OCI-LY7 (cell line): ENCODE results near the gene PHACTR2. TPM values are rescaled to one million over a fixed set of nuclear protein-coding genes. Genes with fewer than 3 reads are reported as not detected.

Experiments
- BruUV-seq: library from RNA; stranded (reverse); fragments of 400-500 nt; replicated peaks from 2 replicates; lab custom pipeline; 2021; lab: Mats Ljungman, UMichigan
- CTCF ChIA-PET: fragments of 300-600 bp; sonication (Branson Sonifier 250); formaldehyde crosslinking; loops from one replicate; lab custom pipeline; 2022; ENCODE audit warnings: antibody characterized with exemption; ENCODE audit not compliant: unreplicated experiment; lab: Charles Lee
- POLR2A ChIA-PET: fragments of 300-600 bp; sonication (Branson Sonifier 250); formaldehyde crosslinking; loops from one replicate; lab custom pipeline; 2022; ENCODE audit warnings: antibody characterized with exemption; lab: Charles Lee
- DNase-seq: peaks from one replicate; pipeline ENCODE4 v3.0.0-alpha.2; 2015; ENCODE audit warnings: low spot score
- H2AFZ ChIP-seq: fragments of 200-600 bp; sonication (generic), shearing (Covaris generic); 2 replicates; pipeline ENCODE4 v1.6.1; 2014; ENCODE audit warnings: mild to moderate bottlenecking, antibody characterized with exemption, low read length, moderate library complexity
- H3K27ac ChIP-seq: fragments of 200-600 bp; sonication (generic); 2 replicates; pipeline ENCODE4 v1.5.1; 2014; ENCODE audit warnings: mixed run types, low read depth, mild to moderate bottlenecking, moderate library complexity, low read length, inconsistent platforms; ENCODE audit not compliant: poor library complexity, severe bottlenecking
- H3K36me3 ChIP-seq: fragments of 200-600 bp; sonication (generic); 2 replicates; pipeline ENCODE4 v1.6.1; 2014; ENCODE audit warnings: mild to moderate bottlenecking, antibody characterized with exemption, low read length, moderate library complexity, mixed read lengths; ENCODE audit not compliant: insufficient read depth
- H3K4me1 ChIP-seq: fragments of 200-600 bp; sonication (generic); 2 replicates; pipeline ENCODE4 v1.5.1; 2014; ENCODE audit warnings: mild to moderate bottlenecking, low read length; ENCODE audit not compliant: insufficient read depth, poor library complexity, severe bottlenecking
- H3K4me2 ChIP-seq: fragments of 200-600 bp; sonication (generic); 2 replicates; pipeline ENCODE4 v1.6.1; 2014; ENCODE audit warnings: mild to moderate bottlenecking, low read length
- H3K4me3 ChIP-seq: fragments of 200-600 bp; sonication (generic); 2 replicates; pipeline ENCODE4 v1.5.1; 2014; ENCODE audit warnings: mild to moderate bottlenecking, low read depth, low read length; ENCODE audit not compliant: poor library complexity, severe bottlenecking
- H3K79me2 ChIP-seq: fragments of 200-600 bp; sonication (generic); 2 replicates; pipeline ENCODE4 v1.6.1; 2016; ENCODE audit warnings: low read depth, mild to moderate bottlenecking, low read length, moderate library complexity, mixed read lengths; ENCODE audit not compliant: insufficient read depth
- H3K9me2 ChIP-seq: fragments of 200-600 bp; sonication (generic); 2 replicates; pipeline ENCODE4 v1.6.1; 2016; ENCODE audit warnings: mild to moderate bottlenecking, low read length, mixed read lengths; ENCODE audit not compliant: insufficient read depth
- H3K9me3 ChIP-seq: fragments of 200-600 bp; sonication (generic); 2 replicates; pipeline ENCODE4 v1.6.1; 2014; ENCODE audit warnings: mild to moderate bottlenecking, mixed run types, low read length, mixed read lengths
- H4K20me1 ChIP-seq: fragments of 200-600 bp; sonication (generic); 2 replicates; pipeline ENCODE4 v1.6.1; 2014; ENCODE audit warnings: mild to moderate bottlenecking, antibody characterized with exemption, low read length, moderate library complexity, mixed read lengths; ENCODE audit not compliant: insufficient read depth
- CTCF ChIP-seq: fragments of 200-600 bp; sonication (generic); conservative IDR thresholded peaks from 2 replicates; pipeline ENCODE4 v1.5.1; 2014; ENCODE audit warnings: mild to moderate bottlenecking, antibody characterized with exemption, low read length, moderate library complexity, mixed read lengths
- EZH2phosphoT487 ChIP-seq: fragments of 200-600 bp; sonication (generic); IDR thresholded peaks from 2 replicates; pipeline ENCODE4 v1.6.1; 2018; ENCODE audit warnings: low read depth, borderline replicate concordance, mild to moderate bottlenecking, mixed run types, antibody characterized with exemption, low read length, moderate library complexity, mixed read lengths
- intact Hi-C: fragments of 100-400 bp; cut with micrococcal nuclease; formaldehyde crosslinking; loops from one replicate; pipeline ENCODE4 v1.10.0; 2022; ENCODE audit not compliant: unreplicated experiment
- total RNA-seq, 2 experiments: library from RNA; depleted of rRNA in 1 of 2; stranded (reverse); fragments of >200 nt in 1 of 2; shearing (Covaris generic) in 1 of 2; gene quantifications; 2 replicates each; pipeline ENCODE4 v1.2.3, GENCODE V29; 2014 to 2022

The PHACTR2 gene
- total RNA-seq, 2 experiments from 2014 or later: 0.06 to 5.4 TPM

DNA sequence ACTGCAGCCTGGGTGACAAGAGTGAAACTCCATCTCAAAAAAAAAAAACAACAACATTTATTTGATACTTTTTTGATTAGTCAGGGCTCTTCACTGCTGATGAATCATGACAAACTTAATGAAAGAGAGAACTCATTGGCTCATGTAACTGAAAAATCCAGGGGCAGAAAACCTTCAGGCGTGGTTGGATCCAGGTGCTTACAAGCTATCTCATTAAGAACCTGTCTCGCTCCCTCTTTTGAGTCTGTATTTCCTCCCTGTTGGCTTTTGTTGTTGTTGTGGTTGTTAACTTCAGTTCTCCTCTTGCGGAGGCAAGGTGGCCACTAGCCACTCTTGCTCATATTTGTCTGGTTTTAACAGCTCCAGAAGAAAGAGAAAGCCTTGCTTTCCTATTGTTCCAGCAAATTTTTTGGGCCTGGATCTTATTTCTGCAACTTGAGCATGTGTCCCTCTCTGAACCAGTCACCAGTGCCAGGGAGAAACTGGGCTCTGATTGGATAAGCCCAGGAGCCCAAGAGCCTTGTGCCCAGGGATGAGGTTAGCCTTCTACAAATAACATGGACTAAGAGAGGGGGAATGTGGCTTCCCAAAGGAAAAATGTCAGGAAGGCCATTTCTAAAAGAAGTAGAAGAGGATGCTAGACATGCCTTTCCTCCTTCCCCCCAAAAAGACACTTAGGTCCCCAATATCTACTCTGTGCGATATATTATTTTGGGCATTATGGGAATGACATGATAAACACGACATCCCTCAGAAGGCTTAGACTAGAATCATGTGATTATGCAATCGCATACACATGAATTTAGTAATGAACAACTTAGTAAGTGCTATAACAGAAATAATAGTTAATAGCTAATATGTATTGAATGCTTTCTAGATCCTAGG is 64.5 kb downstream of the PHACTR2 start:
- H4K20me1 ChIP-seq: no peaks in the 10 kb centered on the region
- no peak overlapping the region for H3K4me2 ChIP-seq
- H3K27ac ChIP-seq: no peak overlapping the region
- no peaks in the 10 kb centered on the region for H3K9me2 ChIP-seq
- H3K4me1 ChIP-seq: no peaks in the 10 kb centered on the region
- CTCF ChIA-PET: no interaction called here
- no peaks in the 10 kb centered on the region for H3K9me3 ChIP-seq
- BruUV-seq: no TSS peak
- TF ChIP-seq CTCF (no peak), EZH2phosphoT487 (no peak)
- no peak overlapping the region for H2AFZ ChIP-seq
- DNase-seq: no peak
- POLR2A ChIA-PET: interaction anchor here (0.6 to 0.7 kb wide), 3 partner anchors 22 to 1372 kb away, joined by 3 read pairs; no protein-coding TSS in a partner anchor
- intact Hi-C loops: no loop called here
- no peaks in the 10 kb centered on the region for H3K36me3 ChIP-seq
- no peak overlapping the region for H3K4me3 ChIP-seq
- no peaks in the 10 kb centered on the region for H3K79me2 ChIP-seq

- Histone ChIP-seq H4K20me1 (no peaks in the 10 kb centered on the region), H3K4me2 (no peak overlapping the region), H3K9me3 (no peaks in the 10 kb centered on the region), H3K4me3 (no peak overlapping the region), H3K27ac (no peak overlapping the region), H3K79me2 (no peaks in the 10 kb centered on the region), H3K36me3 (no peaks in the 10 kb centered on the region), H2AFZ (no peak overlapping the region), H3K9me2 (no peaks in the 10 kb centered on the region), H3K4me1 (no peaks in the 10 kb centered on the region)
- BruUV-seq: no TSS peak
- ChIA-PET CTCF (no interaction called here), POLR2A (interaction anchor here (0.6 kb wide), 1 partner anchor 1372 kb away, joined by 3 read pairs; no protein-coding TSS in a partner anchor)
- no peak for DNase-seq
- no peak for TF ChIP-seq EZH2phosphoT487
- TF ChIP-seq CTCF: no peak
- intact Hi-C loops: no loop called here
These were observed 65.1 kb downstream of the PHACTR2 start for GRCh38 chr6:143742955-143743255.
